ENCODE results near the gene SARDH.
"Not testable (repeated sequence)": the region's sequence is repeated elsewhere in the genome, so short reads cannot be mapped to it uniquely, and the experiment has no call there.

The SARDH gene

GRCh38 chr9:133682818-133683585, 55.1 kb downstream of the SARDH start:
- no peak for DNase-seq

DNA sequence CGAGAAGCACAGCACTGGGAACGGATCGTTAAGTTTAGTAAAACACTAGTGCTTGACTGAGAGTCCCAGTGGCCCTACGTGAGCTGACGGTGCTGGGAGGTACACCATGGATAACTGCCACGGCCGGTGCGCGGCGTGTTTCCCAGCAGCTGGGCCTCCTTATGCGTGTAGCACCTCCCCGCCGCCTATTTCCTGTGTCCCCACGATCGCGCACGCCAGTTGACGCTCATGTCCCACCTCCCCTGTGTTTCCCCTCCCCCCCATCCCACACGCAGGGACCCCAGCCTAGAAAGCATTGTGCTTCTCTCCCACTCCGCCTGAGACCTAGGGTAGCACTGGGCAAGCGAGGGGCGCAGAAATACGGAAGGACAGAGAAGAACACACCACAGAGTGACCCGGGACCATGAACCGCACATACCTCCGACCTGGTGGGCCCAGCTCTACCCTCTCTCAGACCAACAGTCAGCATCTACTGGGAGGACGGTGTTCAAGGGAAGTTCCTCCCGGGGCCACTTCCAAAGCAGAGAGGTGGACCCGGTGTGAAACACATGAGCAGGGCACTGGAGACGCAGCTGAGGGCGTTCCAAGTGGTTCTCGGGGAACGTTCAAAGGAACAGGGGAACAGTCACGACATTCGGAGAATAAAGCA, 56.4 kb downstream of the SARDH start:
- no peak for DNase-seq

DNA sequence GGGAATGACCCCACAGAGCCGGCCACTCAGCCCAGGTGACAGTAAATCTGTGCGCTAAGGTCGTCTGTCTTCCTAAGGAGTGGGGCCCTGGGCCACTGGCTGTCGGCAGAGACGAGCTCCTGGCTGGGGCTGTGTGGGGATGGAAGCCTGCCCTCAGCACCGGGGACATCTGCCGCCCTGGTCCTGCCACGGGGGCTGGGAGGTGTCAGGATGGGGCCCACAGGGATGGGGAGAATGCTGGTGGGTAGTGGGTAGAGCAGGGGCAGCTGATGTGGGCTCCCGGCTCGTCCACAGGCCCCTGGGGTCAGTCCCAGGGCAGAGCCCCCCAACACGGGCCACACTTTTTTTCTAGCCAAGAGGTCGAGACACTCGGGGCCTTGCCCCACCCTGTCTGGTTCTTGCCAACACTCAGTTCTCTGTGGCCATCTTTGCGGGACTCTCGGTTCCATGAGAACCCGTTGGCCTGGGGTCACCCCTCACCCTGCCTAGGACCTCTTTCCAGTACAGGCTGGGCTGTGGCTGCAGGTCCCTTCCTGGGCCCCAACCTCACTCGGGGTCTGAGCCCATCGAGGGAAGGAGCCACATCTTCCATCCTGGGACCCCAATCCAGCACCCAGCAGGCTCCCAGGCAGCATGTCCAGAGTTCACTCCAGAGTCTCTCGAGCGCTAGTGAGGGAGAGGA, 57.0 kb downstream of the SARDH start:
- no peak for DNase-seq

GRCh38 chr9:133680250-133680975, 57.7 kb downstream of the SARDH start:
- no peak for DNase-seq

GRCh38 chr9:133679466-133680061, 58.6 kb downstream of the SARDH start:
- DNase-seq = no peak

DNA sequence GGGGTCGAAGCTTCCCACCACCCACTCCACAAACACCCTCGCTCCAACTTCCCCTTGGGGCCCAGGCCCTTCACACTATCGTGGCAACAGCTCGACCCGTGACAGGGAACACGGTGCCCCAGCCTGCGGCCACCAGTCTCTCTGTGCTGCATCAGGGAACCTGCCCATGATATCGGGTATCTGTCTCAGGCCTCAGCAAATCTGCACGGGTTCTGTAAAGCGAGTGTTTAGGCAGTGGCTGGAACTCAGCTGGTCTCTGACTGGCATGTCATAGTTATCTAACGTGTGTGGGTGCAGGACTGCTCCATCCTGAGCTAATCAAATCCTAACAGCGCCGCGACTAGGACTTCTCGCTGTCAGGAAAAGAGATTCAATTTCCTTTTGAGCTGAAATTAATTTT, 59.1 kb downstream of the SARDH start:
- no peak for DNase-seq

GRCh38 chr9:133677126-133678010, 60.8 kb downstream of the SARDH start:
- no peak for DNase-seq

DNA sequence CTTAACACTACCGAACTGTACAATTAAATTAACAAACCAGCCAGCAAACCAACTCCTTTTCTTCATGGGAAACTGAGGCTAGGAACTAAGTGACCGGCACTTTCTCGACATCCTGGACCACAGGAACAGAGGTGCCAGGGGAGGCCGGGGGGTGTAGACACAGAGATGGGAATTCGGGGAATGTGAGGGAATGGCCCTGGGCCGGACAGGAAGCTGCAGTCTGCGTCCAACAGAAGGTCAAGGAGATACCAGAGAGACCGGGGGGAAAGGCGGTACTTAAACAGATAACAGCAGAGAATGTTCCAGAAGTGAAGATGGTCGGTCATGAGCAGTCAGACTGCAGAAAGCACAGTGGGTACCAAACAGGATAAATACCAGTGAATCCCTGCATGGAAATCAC, 61.7 kb downstream of the SARDH start:
- DNase-seq = no peak

GRCh38 chr9:133675796-133676195, 62.4 kb downstream of the SARDH start:
- DNase-seq = not testable (repeated sequence)

GRCh38 chr9:133674091-133674490, 64.1 kb downstream of the SARDH start:
- DNase-seq = no peak

- no peak for DNase-seq
Observed at GRCh38 chr9:133673258-133673655, 64.9 kb downstream of the SARDH start.

DNA sequence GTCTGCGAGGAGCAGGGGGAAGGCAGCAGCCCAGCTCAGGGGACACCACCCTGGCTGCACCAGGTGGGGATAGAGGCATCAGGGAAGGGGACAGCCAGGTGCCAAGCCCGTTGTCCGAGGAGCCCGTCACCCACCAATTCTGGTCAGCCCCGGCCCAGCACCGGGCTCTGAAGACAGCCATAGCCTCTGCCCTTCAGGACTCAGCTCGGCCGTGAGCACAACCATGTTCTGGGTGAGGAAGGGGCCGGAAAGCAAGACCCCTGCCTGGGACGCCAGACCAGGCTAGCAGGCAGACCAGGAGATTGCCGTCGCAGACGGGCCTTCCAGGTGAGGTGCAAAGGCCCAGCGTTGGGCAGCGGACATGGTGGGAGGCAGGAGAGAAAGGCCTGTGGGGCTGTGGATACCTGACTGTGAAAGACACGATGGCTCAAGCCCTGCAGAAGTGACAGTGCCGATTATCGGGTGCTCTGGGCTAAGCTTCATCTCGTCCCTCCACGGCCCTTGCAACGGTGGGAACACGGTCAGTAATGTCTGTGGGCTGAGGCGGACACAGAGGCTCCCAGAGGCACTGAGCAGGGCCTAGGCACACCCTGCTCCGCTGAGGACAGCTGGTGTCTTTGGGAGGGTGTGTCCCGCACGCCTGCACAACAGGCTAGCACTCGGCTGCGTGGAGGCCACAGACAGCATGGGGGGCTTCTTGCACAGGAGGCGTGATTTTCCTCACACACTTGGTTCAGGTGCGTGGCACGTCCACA, 65.5 kb downstream of the SARDH start:
- DNase-seq = no peak

DNA sequence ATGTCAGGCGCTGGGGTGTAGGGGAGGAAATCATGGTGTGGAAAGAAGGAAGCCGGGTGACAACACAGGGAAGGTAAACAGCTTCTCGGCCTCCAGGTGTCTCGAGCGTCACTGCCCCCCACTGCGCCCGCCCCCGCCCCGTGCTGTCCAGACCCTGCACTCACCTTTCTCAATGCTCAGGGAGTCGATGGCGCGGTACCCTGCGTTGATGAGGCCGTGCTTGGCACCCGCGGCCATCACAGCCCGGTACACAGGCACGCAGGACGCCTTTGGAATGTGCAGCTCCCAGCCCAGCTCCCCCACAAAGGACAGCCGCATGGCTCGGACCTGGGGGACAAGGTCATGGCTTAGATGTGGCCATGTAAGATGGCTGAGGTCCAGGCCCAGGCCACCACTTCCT, 66.8 kb downstream of the SARDH start:
- DNase-seq = no peak

DNA sequence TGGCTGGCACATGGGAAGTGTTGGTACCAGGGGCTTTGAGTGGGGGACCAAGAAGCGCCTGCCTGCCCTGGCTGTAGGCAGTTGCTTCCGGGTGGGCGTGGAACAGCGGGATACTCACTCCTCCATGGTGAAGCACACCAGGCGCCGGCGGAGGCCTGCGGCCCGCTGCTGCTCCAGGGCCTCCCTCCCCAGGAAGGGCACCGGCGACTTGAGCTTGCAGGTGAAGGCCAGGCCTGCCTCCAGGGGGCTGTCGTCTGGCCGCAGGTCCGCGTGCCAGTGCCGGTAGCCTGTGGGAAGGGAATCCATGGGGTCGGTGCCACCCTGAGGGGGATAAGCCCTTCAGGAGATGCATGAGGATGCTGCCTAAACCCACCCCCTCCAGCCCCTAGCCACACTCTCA, 67.7 kb downstream of the SARDH start:
- DNase-seq = no peak

DNA sequence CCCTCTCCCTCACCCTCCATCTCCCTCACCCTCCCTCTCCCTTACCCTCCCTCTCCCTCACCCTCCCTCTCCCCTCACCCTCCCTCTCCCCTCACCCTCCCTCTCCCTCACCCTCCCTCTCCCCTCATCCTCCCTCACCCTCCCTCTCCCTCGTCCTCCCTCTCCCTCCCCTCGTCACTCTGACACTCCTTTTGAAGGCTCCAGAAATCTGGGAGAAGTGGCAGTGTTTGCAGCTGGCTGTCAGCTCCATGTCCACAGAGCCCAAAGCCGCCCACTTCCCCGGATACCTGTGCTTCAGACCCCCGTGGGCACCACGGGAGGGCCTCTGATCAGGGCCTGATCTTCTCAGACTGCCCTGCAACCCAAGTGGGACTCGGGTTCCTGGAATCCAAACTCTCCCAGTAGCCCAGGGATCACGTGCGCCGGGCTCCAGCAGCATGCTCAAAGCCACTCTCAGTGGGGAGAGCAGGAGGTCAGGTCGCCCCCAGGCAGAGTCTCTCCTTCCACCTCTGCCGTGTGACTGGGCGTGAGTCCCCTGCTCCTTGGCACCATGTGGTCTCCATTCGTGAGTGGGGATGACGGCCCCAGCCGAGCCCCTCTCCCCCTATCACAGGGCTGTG, 68.9 kb downstream of the SARDH start:
- no peak for DNase-seq

DNA sequence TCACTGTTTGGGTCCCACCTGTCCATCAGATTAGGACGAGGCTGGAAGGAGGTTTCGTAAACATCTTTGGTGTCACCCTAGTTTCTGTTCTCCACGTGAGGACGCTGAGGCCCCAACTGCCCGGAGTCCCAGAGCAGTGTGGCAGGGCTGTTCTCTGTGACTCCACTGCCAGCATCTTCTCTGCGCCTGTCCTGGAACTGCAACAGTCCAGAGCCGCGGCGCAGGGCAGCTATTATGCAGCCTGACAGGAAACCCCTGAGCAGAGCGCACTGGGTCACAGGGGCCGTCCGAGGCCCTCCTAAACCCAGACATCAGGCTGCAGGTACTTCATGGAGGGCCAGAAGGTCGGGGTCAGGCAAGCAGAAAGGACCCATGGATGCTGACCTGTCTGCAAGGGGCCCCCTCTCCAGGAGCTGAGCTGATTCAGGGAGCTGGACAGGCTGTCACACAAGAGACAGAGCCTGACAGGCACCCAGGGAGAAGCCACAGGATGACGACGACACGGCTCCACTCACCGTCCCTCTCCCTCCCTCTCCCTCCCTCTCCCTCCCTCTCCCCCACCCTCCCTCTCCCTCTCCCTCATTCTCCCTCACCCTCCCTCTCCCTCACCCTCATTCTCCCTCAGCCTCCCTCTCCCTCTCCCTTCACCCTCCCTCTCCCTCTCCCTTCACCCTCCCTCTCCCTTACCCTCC, 70.2 kb downstream of the SARDH start:
- no peak for DNase-seq

DNA sequence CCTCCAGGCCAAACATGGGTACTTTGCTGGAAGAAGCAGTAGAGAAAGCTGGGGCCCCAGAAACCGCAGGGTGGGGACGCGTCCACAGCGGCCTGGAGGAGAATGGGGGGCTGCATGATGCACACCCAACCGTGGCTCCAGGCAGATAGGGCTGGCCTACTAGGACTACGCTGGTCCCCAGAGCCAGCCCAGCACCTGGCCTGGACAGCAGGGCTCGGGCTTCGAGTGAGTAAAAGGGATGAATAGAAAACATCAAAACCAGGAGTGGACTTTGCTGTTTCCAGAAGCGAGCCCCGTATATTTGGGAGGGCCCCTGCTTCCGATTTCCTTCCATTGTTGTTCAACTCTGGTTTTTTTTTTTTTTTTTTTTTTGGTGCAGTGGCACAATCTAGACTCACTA, 71.3 kb downstream of the SARDH start:
- DNase-seq = no peak

DNA sequence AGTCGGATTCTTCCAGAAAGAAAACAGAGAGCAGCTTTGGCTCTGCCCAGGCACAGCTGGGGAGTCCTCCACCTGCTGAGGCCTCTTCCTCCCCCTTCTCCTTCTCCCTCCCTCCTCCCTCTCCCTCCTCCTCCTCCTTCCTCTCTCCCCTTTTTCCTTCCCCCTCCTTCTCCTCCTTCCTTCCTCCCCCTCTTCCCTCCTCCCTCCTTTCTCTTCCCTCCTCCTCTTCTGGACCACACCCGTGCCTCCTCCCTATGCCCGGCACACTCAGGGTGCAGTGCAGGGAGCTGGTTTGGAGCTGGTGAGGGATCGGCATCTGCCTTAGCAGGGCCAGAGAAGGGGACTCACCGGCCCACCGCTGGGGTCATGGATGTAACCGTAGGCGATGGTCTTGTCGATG, 71.8 kb downstream of the SARDH start:
- DNase-seq = no peak

DNA sequence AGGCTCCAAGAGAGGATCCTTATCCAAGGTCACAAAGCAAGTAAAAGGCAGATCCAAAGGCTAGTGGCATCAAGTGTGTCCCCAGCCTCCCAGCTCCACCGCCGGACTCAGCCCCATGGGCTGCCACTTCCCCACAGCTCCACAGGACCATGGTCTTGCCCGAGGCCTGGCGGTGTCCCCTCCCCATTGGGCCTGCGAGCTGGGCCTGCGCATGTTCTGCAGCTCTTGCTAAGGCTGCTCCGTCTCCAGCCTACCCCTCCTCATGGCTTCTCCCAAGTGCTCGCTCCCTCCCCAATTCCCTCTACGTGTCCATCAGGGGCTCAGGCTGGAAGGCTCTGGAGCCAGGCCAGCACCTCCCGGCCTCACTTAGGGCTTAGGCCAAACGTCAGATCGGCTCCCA, 72.6 kb downstream of the SARDH start:
- no peak for DNase-seq

DNA sequence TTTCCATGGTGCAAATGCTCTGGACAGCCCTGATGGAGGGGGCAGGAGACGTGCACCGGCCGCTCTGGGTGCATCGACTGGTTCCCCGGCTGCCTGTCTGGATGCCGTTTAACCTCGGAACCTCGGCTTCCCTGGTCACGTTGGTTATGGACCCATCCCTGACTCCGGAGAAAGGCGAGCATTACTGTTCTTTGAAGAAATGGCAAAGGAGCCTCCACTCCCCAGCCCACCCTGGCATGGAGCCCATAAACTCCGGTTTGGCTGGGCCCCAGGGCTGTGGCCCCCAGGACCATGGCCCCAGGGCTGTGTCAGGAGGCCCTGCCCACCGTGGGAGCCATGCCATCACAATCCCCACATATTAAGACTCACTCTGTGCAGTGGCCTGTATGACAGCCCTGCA, 73.1 kb downstream of the SARDH start:
- no peak for DNase-seq

All from NCI-H187 (cell line).